ENCODE data around the gene SDR9C7. TPM values are rescaled to one million over a fixed set of nuclear protein-coding genes. Genes with fewer than 3 reads are reported as not detected.
"Not testable (repeated sequence)": the region's sequence is repeated elsewhere in the genome, so short reads cannot be mapped to it uniquely, and the experiment has no call there.

The SDR9C7 gene
- total RNA-seq = not detected in 2 replicates
- long read RNA-seq, partial matches to known transcripts = 0 of 1 reads
- long read RNA-seq, other reads (novel, unspliced or antisense) = 1 of 1 reads

DNA sequence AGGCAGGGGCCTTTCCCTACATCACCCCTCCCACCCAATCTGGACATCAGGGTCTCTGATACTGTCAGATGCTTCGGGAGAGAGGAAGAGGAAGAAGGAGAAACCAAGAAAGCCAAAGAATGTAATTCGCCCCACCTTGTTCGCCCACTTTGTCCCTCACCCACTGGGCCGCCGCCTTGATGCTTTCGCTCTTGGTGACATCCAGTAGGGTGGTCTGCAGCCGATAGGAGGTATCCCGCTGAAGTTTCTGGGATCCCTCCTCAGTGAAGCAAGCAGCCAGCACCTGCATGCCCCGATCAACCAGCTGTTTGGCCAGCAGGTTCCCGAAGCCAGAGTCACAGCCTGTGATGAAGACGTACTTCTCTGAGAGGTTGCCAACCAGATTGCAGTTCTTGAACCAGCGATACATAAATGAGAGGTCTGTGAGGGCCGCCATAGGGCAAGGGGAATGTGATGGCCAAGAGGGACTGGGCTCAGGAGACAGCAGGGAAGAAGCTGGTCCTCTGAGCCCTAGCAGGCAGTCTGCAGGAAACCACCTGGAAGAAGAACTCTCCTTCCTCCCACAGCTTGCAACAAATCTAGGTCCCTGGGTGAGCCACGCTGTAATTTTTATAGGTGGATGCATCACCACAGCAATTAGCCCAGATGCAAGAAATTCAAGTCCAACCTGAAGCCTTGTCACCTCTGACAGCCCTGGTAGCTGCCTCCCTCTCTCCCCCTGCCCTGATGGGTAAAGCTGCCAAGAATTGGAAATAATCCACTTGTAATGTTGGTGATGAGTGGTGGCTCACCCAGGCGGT lies at the start of gene SDR9C7:
Gene SDR9C7, minus strand, starts transcription at position 583 of the 800 bp plus-strand sequence. Its CDS starts 147 bp downstream, at position 436.
- no peak within 1 kb of the TSS for H3K4me3 Mint-ChIP-seq (ENCODE audit: unreplicated experiment)
- H3K9me3 Mint-ChIP-seq (ENCODE audit: unreplicated experiment) = no peaks in the 10 kb centered on the region
- peak; percentile 75 for DNase-seq (ENCODE audit: extremely low spot score, unreplicated experiment)
- no peak for TF ChIP-seq CTCF (IDR thresholded peaks at IDR 0.05)
- no peak within 1 kb of the TSS for H3K27ac Mint-ChIP-seq (ENCODE audit: unreplicated experiment)
- no peaks in the 10 kb centered on the region for H3K36me3 Mint-ChIP-seq (ENCODE audit: unreplicated experiment)
- peaks cover 3% of the 10 kb centered on the region for H3K4me1 Mint-ChIP-seq (ENCODE audit: unreplicated experiment)
- peaks cover 10% of the 10 kb centered on the region for H3K27me3 Mint-ChIP-seq (ENCODE audit: unreplicated experiment)

- DNase-seq (ENCODE audit: extremely low spot score, unreplicated experiment) = peak; percentile 79
- Mint-ChIP-seq H3K36me3 (ENCODE audit: unreplicated experiment) (no peaks in the 10 kb centered on the region), H3K9me3 (ENCODE audit: unreplicated experiment) (no peaks in the 10 kb centered on the region), H3K4me3 (ENCODE audit: unreplicated experiment) (no peak overlapping the region), H3K27ac (ENCODE audit: unreplicated experiment) (no peak overlapping the region), H3K4me1 (ENCODE audit: unreplicated experiment) (peaks cover 2% of the 10 kb centered on the region), H3K27me3 (ENCODE audit: unreplicated experiment) (peaks cover 22% of the 10 kb centered on the region)
- no peak for TF ChIP-seq CTCF (IDR thresholded peaks at IDR 0.05)
Measured at GRCh38 chr12:56983386-56983785, 49.2 kb upstream of the SDR9C7 start.

GRCh38 chr12:56982578-56983236 lies 48.5 kb upstream of the SDR9C7 start:
- H3K4me1 Mint-ChIP-seq (ENCODE audit: unreplicated experiment); H3K9me3 Mint-ChIP-seq (ENCODE audit: unreplicated experiment); H3K27ac Mint-ChIP-seq (ENCODE audit: unreplicated experiment); H3K36me3 Mint-ChIP-seq (ENCODE audit: unreplicated experiment); H3K4me3 Mint-ChIP-seq (ENCODE audit: unreplicated experiment): not testable (repeated sequence)
- DNase-seq (ENCODE audit: extremely low spot score, unreplicated experiment) = peak; percentile 48
- peaks cover 18% of the 10 kb centered on the region for H3K27me3 Mint-ChIP-seq (ENCODE audit: unreplicated experiment)

DNA sequence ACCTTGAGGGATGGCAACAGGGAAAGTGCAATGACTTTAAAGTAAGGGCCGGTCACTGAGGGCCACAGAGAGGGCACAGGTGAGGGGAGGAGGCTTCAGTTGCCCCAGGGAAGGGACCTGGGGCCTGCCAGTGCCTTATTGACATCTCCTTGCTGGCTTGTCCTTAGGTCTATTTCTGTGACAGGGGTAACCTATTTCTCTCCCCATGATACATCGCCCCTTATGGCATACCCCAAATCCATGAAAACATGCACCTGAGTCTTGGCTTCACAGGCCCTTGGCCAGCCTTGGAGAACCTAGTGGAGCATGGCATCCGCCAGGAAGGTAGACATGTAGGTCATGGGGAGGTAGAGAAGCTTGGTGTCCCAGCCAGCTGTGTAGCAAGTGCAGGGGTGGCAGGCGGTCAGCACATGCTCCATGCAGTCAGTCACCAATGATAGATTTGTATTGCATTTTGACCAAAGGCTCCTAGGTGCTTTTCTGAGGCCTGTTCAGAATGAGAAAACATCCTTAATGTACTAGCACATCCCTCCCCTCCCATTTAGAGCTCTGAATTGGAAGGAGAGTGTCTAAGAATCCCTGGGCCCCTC lies 46.8 kb upstream of the SDR9C7 start:
- Mint-ChIP-seq H3K9me3 (ENCODE audit: unreplicated experiment) (no peaks in the 10 kb centered on the region), H3K4me3 (ENCODE audit: unreplicated experiment) (no peak overlapping the region), H3K4me1 (ENCODE audit: unreplicated experiment) (no peaks in the 10 kb centered on the region), H3K27ac (ENCODE audit: unreplicated experiment) (no peak overlapping the region), H3K36me3 (ENCODE audit: unreplicated experiment) (no peaks in the 10 kb centered on the region), H3K27me3 (ENCODE audit: unreplicated experiment) (peaks cover 18% of the 10 kb centered on the region)
- no peak for TF ChIP-seq CTCF (IDR thresholded peaks at IDR 0.05)
- DNase-seq (ENCODE audit: extremely low spot score, unreplicated experiment) = peak; percentile 78

DNA sequence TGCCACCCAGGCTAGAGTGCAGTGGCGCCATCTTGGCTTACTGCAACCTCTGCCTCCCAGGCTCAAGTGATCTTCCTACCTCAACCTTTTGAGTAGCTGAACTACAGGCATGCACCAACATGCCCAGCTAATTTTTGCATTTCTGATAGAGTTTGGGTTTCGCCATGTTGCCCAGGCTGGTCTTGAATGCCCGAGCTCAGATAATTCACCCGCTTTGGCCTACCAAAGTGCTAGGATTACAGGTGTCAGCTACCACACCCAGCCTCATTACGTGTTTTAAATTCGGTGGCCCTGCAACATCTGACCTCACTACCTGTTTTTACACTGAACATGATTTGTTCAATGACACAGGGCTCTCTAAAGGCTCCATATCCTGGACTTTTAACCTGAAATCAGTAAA lies 46.1 kb upstream of the SDR9C7 start:
- H3K9me3 Mint-ChIP-seq (ENCODE audit: unreplicated experiment) = no peaks in the 10 kb centered on the region
- H3K27ac Mint-ChIP-seq (ENCODE audit: unreplicated experiment) = no peak overlapping the region
- DNase-seq (ENCODE audit: extremely low spot score, unreplicated experiment) = no peak
- H3K4me3 Mint-ChIP-seq (ENCODE audit: unreplicated experiment) = no peak overlapping the region
- TF ChIP-seq CTCF (IDR thresholded peaks at IDR 0.05) = no peak
- no peaks in the 10 kb centered on the region for H3K36me3 Mint-ChIP-seq (ENCODE audit: unreplicated experiment)
- H3K4me1 Mint-ChIP-seq (ENCODE audit: unreplicated experiment) = no peaks in the 10 kb centered on the region
- peaks cover 16% of the 10 kb centered on the region for H3K27me3 Mint-ChIP-seq (ENCODE audit: unreplicated experiment)

Data from osteocyte (in vitro differentiated cells).